Dendritic cell treated with granulocyte-macrophage colony-stimulating factor and Interleukin-4, amounts not matched to agents 40 ng/mL and 50 ng/mL, for 4 days (primary cell): ENCODE data around the gene SRP72.
A peak's percentile ranks its signal among the peaks of the same experiment; 100 is the strongest.

Source experiments
- H3K27ac Mint-ChIP-seq: one replicate; pipeline ENCODE4 v1.8.0; 2022; ENCODE audit warnings: mild to moderate bottlenecking, mixed read lengths
- H3K27me3 Mint-ChIP-seq: one replicate; pipeline ENCODE4 v1.8.0; 2022; ENCODE audit warnings: mild to moderate bottlenecking, mixed read lengths
- H3K36me3 Mint-ChIP-seq: one replicate; pipeline ENCODE4 v1.8.0; 2022; ENCODE audit warnings: low read depth, mixed read lengths
- H3K4me1 Mint-ChIP-seq: one replicate; pipeline ENCODE4 v1.8.0; 2022; ENCODE audit warnings: low read depth, mixed read lengths
- H3K4me3 Mint-ChIP-seq: one replicate; pipeline ENCODE4 v1.8.0; 2022; ENCODE audit warnings: mild to moderate bottlenecking, moderate library complexity, mixed read lengths
- H3K9me3 Mint-ChIP-seq: one replicate; pipeline ENCODE4 v1.8.0; 2022; ENCODE audit warnings: mixed read lengths
- intact Hi-C: fragments of 100-400 bp; cut with micrococcal nuclease; formaldehyde crosslinking; loops from one replicate; pipeline ENCODE4 v1.15.0; 2022

Gene SRP72

GRCh38 chr4:56537147-56537546 is 69.7 kb downstream of the SRP72 start:
- no peak overlapping the region for H3K4me3 Mint-ChIP-seq
- H3K27ac Mint-ChIP-seq, result no peak overlapping the region
- peaks cover 4% of the 10 kb centered on the region for H3K27me3 Mint-ChIP-seq
- intact Hi-C loops, result loop anchor here (10.0 kb wide), 1 partner anchor 368 kb away; the partner anchor contains the start of gene REST
- H3K36me3 Mint-ChIP-seq, result no peaks in the 10 kb centered on the region
- no peaks in the 10 kb centered on the region for H3K9me3 Mint-ChIP-seq
- H3K4me1 Mint-ChIP-seq, result no peaks in the 10 kb centered on the region

- Mint-ChIP-seq H3K4me1 (peaks cover 7% of the 10 kb centered on the region), H3K4me3 (no peak overlapping the region), H3K27me3 (peaks cover 18% of the 10 kb centered on the region), H3K9me3 (no peaks in the 10 kb centered on the region), H3K36me3 (no peaks in the 10 kb centered on the region), H3K27ac (no peak overlapping the region)
- intact Hi-C loops, result no loop called here
Observed at GRCh38 chr4:56540826-56541225, 73.4 kb downstream of the SRP72 start.

GRCh38 chr4:56544573-56545131 is 77.2 kb downstream of the SRP72 start:
- Mint-ChIP-seq H3K4me1 (peaks cover 7% of the 10 kb centered on the region), H3K27me3 (peaks cover 16% of the 10 kb centered on the region), H3K9me3 (no peaks in the 10 kb centered on the region), H3K27ac (no peak overlapping the region), H3K36me3 (no peaks in the 10 kb centered on the region), H3K4me3 (peak overlapping the region; percentile 68)
- intact Hi-C loops, result loop anchor here (1.0 kb wide), 1 partner anchor 119 kb away; no protein-coding TSS in a partner anchor

- H3K4me3 Mint-ChIP-seq, result no peak overlapping the region
- no peaks in the 10 kb centered on the region for H3K27me3 Mint-ChIP-seq
- intact Hi-C loops, result no loop called here
- H3K4me1 Mint-ChIP-seq, result no peaks in the 10 kb centered on the region
- H3K27ac Mint-ChIP-seq, result no peak overlapping the region
- no peaks in the 10 kb centered on the region for H3K36me3 Mint-ChIP-seq
- H3K9me3 Mint-ChIP-seq, result no peaks in the 10 kb centered on the region
Observed at GRCh38 chr4:56550642-56551041, 83.2 kb downstream of the SRP72 start.

- no peak overlapping the region for H3K27ac Mint-ChIP-seq
- no peaks in the 10 kb centered on the region for H3K27me3 Mint-ChIP-seq
- intact Hi-C loops, result no loop called here
- no peaks in the 10 kb centered on the region for H3K9me3 Mint-ChIP-seq
- no peak overlapping the region for H3K4me3 Mint-ChIP-seq
- H3K36me3 Mint-ChIP-seq, result no peaks in the 10 kb centered on the region
- H3K4me1 Mint-ChIP-seq, result no peaks in the 10 kb centered on the region
Observed at GRCh38 chr4:56551516-56551915, 84.1 kb downstream of the SRP72 start.

GRCh38 chr4:56552273-56552672 is 84.9 kb downstream of the SRP72 start:
- H3K4me1 Mint-ChIP-seq, result no peaks in the 10 kb centered on the region
- no peak overlapping the region for H3K4me3 Mint-ChIP-seq
- H3K27me3 Mint-ChIP-seq, result no peaks in the 10 kb centered on the region
- no peaks in the 10 kb centered on the region for H3K36me3 Mint-ChIP-seq
- H3K9me3 Mint-ChIP-seq, result no peaks in the 10 kb centered on the region
- intact Hi-C loops, result no loop called here
- H3K27ac Mint-ChIP-seq, result no peak overlapping the region
